ENCODE measurements around the gene RNLS. TPM values are rescaled to one million over a fixed set of nuclear protein-coding genes. Genes with fewer than 3 reads are reported as not detected.

Gene RNLS
- total RNA-seq, 1 donor from 2014 or later: 7.0 TPM

GRCh38 chr10:88424881-88425280 is 158.2 kb downstream of the RNLS start:
- H3K27me3 Mint-ChIP-seq: no peaks in the 10 kb centered on the region
- no peaks in the 10 kb centered on the region for H3K9me3 Mint-ChIP-seq
- H3K4me1 Mint-ChIP-seq (ENCODE audit: unreplicated experiment): peaks cover 8% of the 10 kb centered on the region
- no peak overlapping the region for H3K4me3 Mint-ChIP-seq
- TF ChIP-seq, protein P1, sequence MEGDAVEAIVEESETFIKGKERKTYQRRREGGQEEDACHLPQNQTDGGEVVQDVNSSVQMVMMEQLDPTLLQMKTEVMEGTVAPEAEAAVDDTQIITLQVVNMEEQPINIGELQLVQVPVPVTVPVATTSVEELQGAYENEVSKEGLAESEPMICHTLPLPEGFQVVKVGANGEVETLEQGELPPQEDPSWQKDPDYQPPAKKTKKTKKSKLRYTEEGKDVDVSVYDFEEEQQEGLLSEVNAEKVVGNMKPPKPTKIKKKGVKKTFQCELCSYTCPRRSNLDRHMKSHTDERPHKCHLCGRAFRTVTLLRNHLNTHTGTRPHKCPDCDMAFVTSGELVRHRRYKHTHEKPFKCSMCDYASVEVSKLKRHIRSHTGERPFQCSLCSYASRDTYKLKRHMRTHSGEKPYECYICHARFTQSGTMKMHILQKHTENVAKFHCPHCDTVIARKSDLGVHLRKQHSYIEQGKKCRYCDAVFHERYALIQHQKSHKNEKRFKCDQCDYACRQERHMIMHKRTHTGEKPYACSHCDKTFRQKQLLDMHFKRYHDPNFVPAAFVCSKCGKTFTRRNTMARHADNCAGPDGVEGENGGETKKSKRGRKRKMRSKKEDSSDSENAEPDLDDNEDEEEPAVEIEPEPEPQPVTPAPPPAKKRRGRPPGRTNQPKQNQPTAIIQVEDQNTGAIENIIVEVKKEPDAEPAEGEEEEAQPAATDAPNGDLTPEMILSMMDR (conservative IDR thresholded peaks at IDR 0.05): no peak
- no peak for DNase-seq (ENCODE audit: extremely low spot score, unreplicated experiment)
- no peak overlapping the region for H3K27ac Mint-ChIP-seq
- H3K36me3 Mint-ChIP-seq: peaks cover 4% of the 10 kb centered on the region

- no peak overlapping the region for H3K4me3 Mint-ChIP-seq
- H3K4me1 Mint-ChIP-seq (ENCODE audit: unreplicated experiment): peaks cover 12% of the 10 kb centered on the region
- peaks cover 4% of the 10 kb centered on the region for H3K36me3 Mint-ChIP-seq
- no peak for DNase-seq (ENCODE audit: extremely low spot score, unreplicated experiment)
- TF ChIP-seq, protein P1 (conservative IDR thresholded peaks at IDR 0.05): no peak
- no peaks in the 10 kb centered on the region for H3K27me3 Mint-ChIP-seq
- no peak overlapping the region for H3K27ac Mint-ChIP-seq
- no peaks in the 10 kb centered on the region for H3K9me3 Mint-ChIP-seq
Observed at GRCh38 chr10:88423732-88424131, 159.4 kb downstream of the RNLS start.

DNA sequence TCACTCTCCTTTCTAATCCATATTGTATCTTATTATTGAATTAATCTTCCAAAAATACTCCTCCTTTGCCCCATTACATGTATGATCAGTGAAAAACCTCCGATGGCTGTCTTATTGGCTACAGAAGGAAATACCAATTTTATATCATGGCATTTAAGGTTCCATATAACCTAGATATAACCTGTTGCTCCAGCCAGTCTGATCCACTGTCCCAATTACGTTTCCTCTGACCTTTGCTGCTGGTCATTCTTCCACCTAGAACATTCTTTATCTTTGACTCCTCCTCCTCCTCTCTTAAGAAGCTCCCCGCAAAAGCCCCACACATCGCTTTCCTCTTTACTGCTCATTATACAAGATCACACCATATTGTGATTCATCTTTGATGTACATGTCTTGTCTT is 161.5 kb downstream of the RNLS start:
- TF ChIP-seq, protein P1 (conservative IDR thresholded peaks at IDR 0.05): no peak
- DNase-seq (ENCODE audit: extremely low spot score, unreplicated experiment): no peak
- Mint-ChIP-seq H3K4me1 (ENCODE audit: unreplicated experiment) (peaks cover 17% of the 10 kb centered on the region), H3K27ac (no peak overlapping the region), H3K27me3 (no peaks in the 10 kb centered on the region), H3K9me3 (no peaks in the 10 kb centered on the region), H3K36me3 (peaks cover 4% of the 10 kb centered on the region), H3K4me3 (no peak overlapping the region)

- H3K4me3 Mint-ChIP-seq: no peak overlapping the region
- H3K9me3 Mint-ChIP-seq: no peaks in the 10 kb centered on the region
- peaks cover 4% of the 10 kb centered on the region for H3K36me3 Mint-ChIP-seq
- TF ChIP-seq, protein P1 (conservative IDR thresholded peaks at IDR 0.05): no peak
- H3K27ac Mint-ChIP-seq: no peak overlapping the region
- H3K4me1 Mint-ChIP-seq (ENCODE audit: unreplicated experiment): peaks cover 18% of the 10 kb centered on the region
- DNase-seq (ENCODE audit: extremely low spot score, unreplicated experiment): no peak
- no peaks in the 10 kb centered on the region for H3K27me3 Mint-ChIP-seq
Observed at GRCh38 chr10:88418871-88419270, 164.2 kb downstream of the RNLS start.

DNA sequence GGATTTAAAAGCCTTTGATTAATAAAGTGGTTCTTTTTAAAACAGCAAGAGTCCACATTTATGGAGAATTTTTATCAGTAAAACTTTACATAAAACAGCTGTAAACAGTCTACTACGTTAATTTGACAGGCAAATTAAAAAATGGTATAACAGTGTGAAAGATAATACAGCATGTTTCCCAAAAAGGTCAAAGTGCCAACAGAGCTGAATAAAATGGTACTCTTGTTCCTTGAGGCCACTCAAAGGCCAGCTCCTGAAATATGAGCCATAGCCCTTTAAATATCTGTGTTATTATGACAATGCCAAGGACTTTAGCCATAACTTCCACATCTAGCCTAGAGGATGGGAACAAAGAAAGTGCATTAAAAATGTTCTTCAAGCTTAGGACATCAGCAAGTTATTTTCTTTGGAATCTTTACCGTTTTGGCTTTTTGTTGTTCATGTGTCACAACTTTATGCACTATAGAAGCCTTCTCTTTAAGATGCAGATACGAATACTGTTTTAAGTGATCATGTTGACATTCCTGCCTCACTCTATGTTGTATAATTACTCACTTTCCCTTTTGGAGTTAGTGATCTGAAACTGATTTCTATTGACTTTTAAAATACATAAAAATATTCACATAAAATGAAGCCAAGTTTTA is 165.6 kb downstream of the RNLS start:
- DNase-seq (ENCODE audit: extremely low spot score, unreplicated experiment): no peak
- TF ChIP-seq, protein P1 (conservative IDR thresholded peaks at IDR 0.05): no peak

More for the DNA sequence above, 165.6 kb downstream of the RNLS start:
- H3K36me3 Mint-ChIP-seq: peaks cover 4% of the 10 kb centered on the region
- H3K9me3 Mint-ChIP-seq: no peaks in the 10 kb centered on the region
- no peak overlapping the region for H3K4me3 Mint-ChIP-seq
- H3K27ac Mint-ChIP-seq: no peak overlapping the region
- H3K4me1 Mint-ChIP-seq (ENCODE audit: unreplicated experiment): peaks cover 18% of the 10 kb centered on the region
- no peaks in the 10 kb centered on the region for H3K27me3 Mint-ChIP-seq

Measured in type B pancreatic cell (in vitro differentiated cells).